Epithelial cell of proximal tubule (primary cell): ENCODE data around the gene TMEM59. TPM values are rescaled to one million over a fixed set of nuclear protein-coding genes. Genes with fewer than 3 reads are reported as not detected.

Source experiments
- DNase-seq: peaks from one replicate; pipeline ENCODE4 v3.0.0-alpha.2; 2011; ENCODE audit warnings: low read depth
- H3K4me3 ChIP-seq: 2 replicates; pipeline ENCODE4 v1.5.1; 2011; ENCODE audit warnings: low read depth, mild to moderate bottlenecking, low read length
- CTCF ChIP-seq: conservative IDR thresholded peaks from 2 replicates; pipeline ENCODE4 v1.5.1; 2012; ENCODE audit warnings: low read depth, mild to moderate bottlenecking, low read length
- total RNA-seq: library from RNA; depleted of rRNA; stranded (reverse); fragments of >200 nt; gene quantifications from 2 replicates; pipeline ENCODE4 v1.2.3, GENCODE V29; 2015

TMEM59 gene
- total RNA-seq, 1 donor from 2014 or later, result 106 TPM

GRCh38 chr1:54080598-54081049 lies 27.6 kb upstream of the TMEM59 start:
- no peak for TF ChIP-seq CTCF
- DNase-seq, result peak; percentile 73
- H3K4me3 ChIP-seq, result no peak overlapping the region

GRCh38 chr1:54077359-54077758 lies 24.4 kb upstream of the TMEM59 start:
- DNase-seq, result no peak
- no peak for TF ChIP-seq CTCF
- no peak overlapping the region for H3K4me3 ChIP-seq

GRCh38 chr1:54070171-54070837 lies 17.3 kb upstream of the TMEM59 start:
- peak; percentile 76 for TF ChIP-seq CTCF
- H3K4me3 ChIP-seq, result no peak overlapping the region
- no peak for DNase-seq

GRCh38 chr1:54069791-54070170 lies 16.8 kb upstream of the TMEM59 start:
- no peak overlapping the region for H3K4me3 ChIP-seq
- no peak for DNase-seq
- TF ChIP-seq CTCF, result no peak

GRCh38 chr1:54064299-54064698 lies 11.3 kb upstream of the TMEM59 start:
- TF ChIP-seq CTCF, result no peak
- H3K4me3 ChIP-seq, result no peak overlapping the region
- no peak for DNase-seq

- TF ChIP-seq CTCF, result no peak
- no peak for DNase-seq
These were observed 1.4 kb upstream of the TMEM59 start for GRCh38 chr1:54054438-54054749.

GRCh38 chr1:54053745-54054437 lies 887 bp upstream of the TMEM59 start:
- no peak for DNase-seq
- no peak for TF ChIP-seq CTCF
- peak overlapping the region; percentile 92 for H3K4me3 ChIP-seq

More at GRCh38 chr1:54054438-54054749, 1.4 kb upstream of the TMEM59 start:
- H3K4me3 ChIP-seq, result peak overlapping the region; percentile 92
